IMR-90 (cell line): ENCODE results near the gene DOK3. TPM values are rescaled to one million over a fixed set of nuclear protein-coding genes. Genes with fewer than 3 reads are reported as not detected.

Source experiments
- ATAC-seq: fragments of 200-7000 bp; cut with Tn5 transposase; 2 replicates; pipeline ENCODE4 v1.9.1; 2020; ENCODE audit warnings: low read depth, mild to moderate bottlenecking, moderate library complexity
- BruUV-seq: library from RNA; stranded (reverse); fragments of 400-500 nt; replicated peaks from 2 replicates; lab custom pipeline; 2021; lab: Mats Ljungman, UMichigan
- CTCF ChIA-PET: fragments of 300-600 bp; formaldehyde crosslinking; extraction: SDS; loops from one replicate; lab custom pipeline; 2021; ENCODE audit warnings: antibody characterized with exemption; lab: Yijun Ruan, JAX
- POLR2A ChIA-PET: fragments of 300-600 bp; sonication (Branson Sonifier 250); formaldehyde crosslinking; loops from one replicate; lab custom pipeline; 2022; ENCODE audit warnings: antibody characterized with exemption; ENCODE audit not compliant: unreplicated experiment; lab: Charles Lee
- DNase-seq: peaks from one replicate; pipeline ENCODE4 v3.0.0; 2013
- H2AFZ ChIP-seq: replicated peaks from 2 replicates; pipeline ENCODE3; 2013; ENCODE audit warnings: low read length, mild to moderate bottlenecking; ENCODE audit not compliant: poor library complexity
- H2AK5ac ChIP-seq: 2 replicates; pipeline ENCODE4 v1.6.1; 2013; ENCODE audit warnings: low read depth, low read length, inconsistent platforms
- H2AK9ac ChIP-seq: replicated peaks from 2 replicates; pipeline ENCODE3; 2013; ENCODE audit warnings: mild to moderate bottlenecking, low read depth, low read length, moderate library complexity; ENCODE audit not compliant: poor library complexity
- H2BK120ac ChIP-seq: 2 replicates; pipeline ENCODE4 v1.6.1; 2013; ENCODE audit warnings: low read depth, low read length, inconsistent platforms
- H2BK15ac ChIP-seq: 3 replicates; pipeline ENCODE4 v1.6.1; 2013; ENCODE audit warnings: low read depth, low read length, inconsistent platforms
- H2BK20ac ChIP-seq: 2 replicates; pipeline ENCODE4 v1.6.1; 2013; ENCODE audit warnings: low read depth, mild to moderate bottlenecking, inconsistent platforms, low read length, moderate library complexity
- H2BK5ac ChIP-seq: 2 replicates; pipeline ENCODE4 v1.6.1; 2013; ENCODE audit warnings: mild to moderate bottlenecking, low read depth, low read length, inconsistent platforms; ENCODE audit not compliant: poor library complexity, severe bottlenecking
- H3K14ac ChIP-seq: replicated peaks from 2 replicates; pipeline ENCODE4 v1.6.1; 2013; ENCODE audit warnings: low read depth, low read length, inconsistent platforms
- H3K18ac ChIP-seq: 2 replicates; pipeline ENCODE4 v1.6.1; 2013; ENCODE audit warnings: low read depth, low read length, control low read depth
- H3K23ac ChIP-seq: 2 replicates; pipeline ENCODE4 v1.6.1; 2013; ENCODE audit warnings: low read depth, low read length, inconsistent platforms
- H3K27ac ChIP-seq: 2 replicates; pipeline ENCODE4 v1.5.1; 2013; ENCODE audit warnings: mild to moderate bottlenecking, control low read depth, low read length; ENCODE audit not compliant: insufficient read depth
- H3K27me3 ChIP-seq: 2 replicates; pipeline ENCODE4 v1.6.1; 2013; ENCODE audit warnings: low read length; ENCODE audit not compliant: control insufficient read depth, insufficient read depth
- H3K36me3 ChIP-seq: 2 replicates; pipeline ENCODE4 v1.6.1; 2013; ENCODE audit warnings: low read length, mixed read lengths; ENCODE audit not compliant: control insufficient read depth, insufficient read depth
- H3K4ac ChIP-seq: 2 replicates; pipeline ENCODE4 v1.6.1; 2013; ENCODE audit warnings: low read depth, low read length, inconsistent platforms
- H3K4me1 ChIP-seq: 2 replicates; pipeline ENCODE4 v1.6.1; 2013; ENCODE audit warnings: low read length, mixed read lengths; ENCODE audit not compliant: control insufficient read depth, insufficient read depth
- H3K4me2 ChIP-seq: 2 replicates; pipeline ENCODE4 v1.6.1; 2013; ENCODE audit warnings: low read depth, mild to moderate bottlenecking, control low read depth, low read length, moderate library complexity
- H3K4me3 ChIP-seq: 2 replicates; pipeline ENCODE4 v1.5.1; 2013; ENCODE audit warnings: low read depth, mild to moderate bottlenecking, control low read depth, low read length, moderate library complexity; ENCODE audit not compliant: insufficient read depth
- H3K56ac ChIP-seq: 2 replicates; pipeline ENCODE4 v1.6.1; 2013; ENCODE audit warnings: low read length, inconsistent platforms; ENCODE audit not compliant: insufficient read depth; ENCODE audit errors: extremely low read depth
- H3K79me1 ChIP-seq, 2 experiments: 2 replicates each; pipeline ENCODE4 v1.6.1; 2013; ENCODE audit warnings: low read length in 2 of 2, inconsistent platforms in 1 of 2, low read depth in 1 of 2
- H3K9ac ChIP-seq: 2 replicates; pipeline ENCODE4 v1.6.1; 2013; ENCODE audit warnings: low read depth, low read length, control low read depth
- H3K9me1 ChIP-seq: 2 replicates; pipeline ENCODE4 v1.6.1; 2013; ENCODE audit warnings: low read length, inconsistent platforms; ENCODE audit not compliant: insufficient read depth
- H3K9me3 ChIP-seq: 2 replicates; pipeline ENCODE4 v1.6.1; 2013; ENCODE audit warnings: low read length; ENCODE audit not compliant: control insufficient read depth, insufficient read depth
- H4K20me1 ChIP-seq: 2 replicates; pipeline ENCODE4 v1.6.1; 2013; ENCODE audit warnings: low read length, inconsistent platforms; ENCODE audit not compliant: insufficient read depth
- H4K5ac ChIP-seq: 2 replicates; pipeline ENCODE4 v1.6.1; 2013; ENCODE audit warnings: mild to moderate bottlenecking, low read depth, low read length, control low read depth
- H4K8ac ChIP-seq, 2 experiments: 2 replicates each; pipeline ENCODE4 v1.6.1; 2013; ENCODE audit warnings: low read depth in 2 of 2, low read length in 2 of 2, control low read depth in 1 of 2, inconsistent platforms in 1 of 2
- H4K91ac ChIP-seq: 2 replicates; pipeline ENCODE4 v1.6.1; 2013; ENCODE audit warnings: low read depth, low read length, inconsistent platforms; ENCODE audit not compliant: insufficient read depth
- BHLHE40 ChIP-seq: fragments of 150-350 bp; IDR thresholded peaks from 2 replicates; pipeline ENCODE4 v1.6.1; 2016; ENCODE audit warnings: mild to moderate bottlenecking, low read depth, low read length
- CEBPB ChIP-seq: IDR thresholded peaks from 2 replicates; pipeline ENCODE4 v1.6.1; 2012; ENCODE audit warnings: low read depth, low read length, improper control_type of control experiment
- CHD1 ChIP-seq: IDR thresholded peaks from 2 replicates; pipeline ENCODE4 v1.6.1; 2012; ENCODE audit warnings: low read depth, low read length, improper control_type of control experiment
- FOS ChIP-seq: fragments of 150-350 bp; IDR thresholded peaks from 2 replicates; pipeline ENCODE4 v1.6.1; 2016; ENCODE audit warnings: low read depth, low read length
- MAFK ChIP-seq: IDR thresholded peaks from 2 replicates; pipeline ENCODE4 v1.6.1; 2012; ENCODE audit warnings: low read depth, low read length, improper control_type of control experiment
- MAZ ChIP-seq: IDR thresholded peaks from 2 replicates; pipeline ENCODE4 v1.6.1; 2012; ENCODE audit warnings: low read depth, mild to moderate bottlenecking, low read length, improper control_type of control experiment, moderate library complexity, borderline replicate concordance
- MXI1 ChIP-seq: IDR thresholded peaks from 2 replicates; pipeline ENCODE4 v1.6.1; 2012; ENCODE audit warnings: low read depth, mild to moderate bottlenecking, low read length, moderate library complexity, borderline replicate concordance
- NFE2L2 ChIP-seq: fragments of 150-350 bp; IDR thresholded peaks from 2 replicates; pipeline ENCODE4 v1.6.1; 2016; ENCODE audit warnings: low read depth, mild to moderate bottlenecking, low read length
- POLR2A ChIP-seq: IDR thresholded peaks from 2 replicates; pipeline ENCODE4 v1.6.1; 2012; ENCODE audit warnings: mild to moderate bottlenecking, low read depth, low read length
- RAD21 ChIP-seq: IDR thresholded peaks from 2 replicates; pipeline ENCODE4 v1.6.1; 2012; ENCODE audit warnings: low read length, improper control_type of control experiment
- RCOR1 ChIP-seq: IDR thresholded peaks from 2 replicates; pipeline ENCODE4 v1.6.1; 2012; ENCODE audit warnings: mild to moderate bottlenecking, low read length, improper control_type of control experiment; ENCODE audit not compliant: insufficient replicate concordance
- RFX5 ChIP-seq: IDR thresholded peaks from 2 replicates; pipeline ENCODE4 v1.8.0; 2012; ENCODE audit warnings: low read depth, mild to moderate bottlenecking, low read length, moderate library complexity
- SMC3 ChIP-seq: fragments of 150-350 bp; IDR thresholded peaks from 2 replicates; pipeline ENCODE4 v1.6.1; 2016; ENCODE audit warnings: low read depth, mild to moderate bottlenecking, antibody characterized with exemption, low read length, moderate library complexity
- WGBS, 2 experiments: methylation state at CpG; one replicate each; pipeline versions ENCODE4 v1.1.5 to v1.1.7; 2013; ENCODE audit warnings: missing lambda C conversion rate in 2 of 2; ENCODE audit not compliant: insufficient read length in 1 of 2; ENCODE audit errors: extremely low coverage in 2 of 2; 5-methylcytosine and 5-hydroxymethylcytosine counted together
- dilution Hi-C: fragments of 300-500 bp; cut with HindIII; formaldehyde crosslinking; loops from one replicate; pipeline ENCODE4 v1.14.3; 2018; ENCODE audit warnings: low sequenced_read_pairs; ENCODE audit not compliant: unreplicated experiment
- in situ Hi-C: fragments of 300-500 bp; cut with MboI; formaldehyde crosslinking; loops from 3 replicates; pipeline ENCODE4 v1.14.3; 2019; ENCODE audit warnings: low sequenced_read_pairs, inconsistent platforms, mixed read lengths
- intact Hi-C: fragments of 100-400 bp; cut with micrococcal nuclease; formaldehyde crosslinking; loops from 2 replicates; pipeline ENCODE4 v1.10.0; 2022
- polyA plus RNA-seq, 3 experiments: library from polyadenylated mRNA; depleted of rRNA; stranded (reverse); fragments of >200 nt; gene quantifications; 2 replicates each; pipeline ENCODE4 v1.2.3, GENCODE V29; 2012; ENCODE audit warnings: low replicate concordance in 1 of 3
- total RNA-seq: library from RNA; depleted of rRNA; stranded (reverse); fragments of >200 nt; gene quantifications from 2 replicates; pipeline ENCODE4 v1.2.3, GENCODE V29; 2012
- TF ChIP-seq, protein P1 (sequence below): conservative IDR thresholded peaks from 2 replicates; pipeline ENCODE4 v1.5.1; 2012; ENCODE audit warnings: mild to moderate bottlenecking, low read depth, low read length, improper control_type of control experiment
- TF ChIP-seq, protein P2 (sequence below): fragments of 150-350 bp; IDR thresholded peaks from 2 replicates; pipeline ENCODE4 v1.6.1; 2016; ENCODE audit warnings: low read depth, mild to moderate bottlenecking, low read length, moderate library complexity, borderline replicate concordance
- TF ChIP-seq, protein P3 (sequence below): fragments of 150-350 bp; IDR thresholded peaks from 2 replicates; pipeline ENCODE4 v1.6.1; 2017; ENCODE audit warnings: mild to moderate bottlenecking, antibody characterized with exemption, low read length, low read depth

The DOK3 gene
- total and polyA plus RNA-seq, 2 of the 4 experiments (the other 2 are of a cell fraction) = 0.54 to 3.9 TPM

DNA sequence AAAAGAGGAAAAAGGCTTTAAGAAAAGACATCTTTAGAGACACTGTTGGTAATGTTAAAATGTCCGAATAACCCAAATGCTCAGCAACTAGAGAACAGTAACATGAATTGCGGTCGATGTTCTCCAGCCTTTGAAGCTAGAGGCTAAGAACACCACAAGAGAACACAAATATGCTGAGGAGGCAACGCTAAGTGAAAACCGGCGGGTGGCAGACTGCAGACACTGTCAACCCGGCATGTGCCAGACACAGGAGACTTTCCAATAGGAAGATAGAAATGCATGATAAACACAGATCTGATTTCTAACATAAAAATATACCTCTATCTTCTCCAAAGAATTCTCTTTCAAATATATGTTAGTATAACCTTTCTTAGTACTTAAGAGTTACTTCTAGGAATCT lies 25.5 kb upstream of the DOK3 start:
- WGBS, 2 experiments = 100% methylated on average over 1 of the region's 7 CpGs; no CpG with 5 or more reads in 1 of the 2 experiments
- TF ChIP-seq NFE2L2 (no peak), MAFK (no peak), RAD21 (no peak), POLR2A (no peak), RCOR1 (no peak), MXI1 (no peak), RFX5 (no peak), MAZ (no peak), FOS (no peak), SMC3 (no peak), CHD1 (no peak), CEBPB (no peak), BHLHE40 (no peak)
- TF ChIP-seq, protein P1, sequence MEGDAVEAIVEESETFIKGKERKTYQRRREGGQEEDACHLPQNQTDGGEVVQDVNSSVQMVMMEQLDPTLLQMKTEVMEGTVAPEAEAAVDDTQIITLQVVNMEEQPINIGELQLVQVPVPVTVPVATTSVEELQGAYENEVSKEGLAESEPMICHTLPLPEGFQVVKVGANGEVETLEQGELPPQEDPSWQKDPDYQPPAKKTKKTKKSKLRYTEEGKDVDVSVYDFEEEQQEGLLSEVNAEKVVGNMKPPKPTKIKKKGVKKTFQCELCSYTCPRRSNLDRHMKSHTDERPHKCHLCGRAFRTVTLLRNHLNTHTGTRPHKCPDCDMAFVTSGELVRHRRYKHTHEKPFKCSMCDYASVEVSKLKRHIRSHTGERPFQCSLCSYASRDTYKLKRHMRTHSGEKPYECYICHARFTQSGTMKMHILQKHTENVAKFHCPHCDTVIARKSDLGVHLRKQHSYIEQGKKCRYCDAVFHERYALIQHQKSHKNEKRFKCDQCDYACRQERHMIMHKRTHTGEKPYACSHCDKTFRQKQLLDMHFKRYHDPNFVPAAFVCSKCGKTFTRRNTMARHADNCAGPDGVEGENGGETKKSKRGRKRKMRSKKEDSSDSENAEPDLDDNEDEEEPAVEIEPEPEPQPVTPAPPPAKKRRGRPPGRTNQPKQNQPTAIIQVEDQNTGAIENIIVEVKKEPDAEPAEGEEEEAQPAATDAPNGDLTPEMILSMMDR = no peak
- TF ChIP-seq, protein P2, sequence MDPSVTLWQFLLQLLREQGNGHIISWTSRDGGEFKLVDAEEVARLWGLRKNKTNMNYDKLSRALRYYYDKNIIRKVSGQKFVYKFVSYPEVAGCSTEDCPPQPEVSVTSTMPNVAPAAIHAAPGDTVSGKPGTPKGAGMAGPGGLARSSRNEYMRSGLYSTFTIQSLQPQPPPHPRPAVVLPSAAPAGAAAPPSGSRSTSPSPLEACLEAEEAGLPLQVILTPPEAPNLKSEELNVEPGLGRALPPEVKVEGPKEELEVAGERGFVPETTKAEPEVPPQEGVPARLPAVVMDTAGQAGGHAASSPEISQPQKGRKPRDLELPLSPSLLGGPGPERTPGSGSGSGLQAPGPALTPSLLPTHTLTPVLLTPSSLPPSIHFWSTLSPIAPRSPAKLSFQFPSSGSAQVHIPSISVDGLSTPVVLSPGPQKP = no peak
- TF ChIP-seq, protein P3, sequence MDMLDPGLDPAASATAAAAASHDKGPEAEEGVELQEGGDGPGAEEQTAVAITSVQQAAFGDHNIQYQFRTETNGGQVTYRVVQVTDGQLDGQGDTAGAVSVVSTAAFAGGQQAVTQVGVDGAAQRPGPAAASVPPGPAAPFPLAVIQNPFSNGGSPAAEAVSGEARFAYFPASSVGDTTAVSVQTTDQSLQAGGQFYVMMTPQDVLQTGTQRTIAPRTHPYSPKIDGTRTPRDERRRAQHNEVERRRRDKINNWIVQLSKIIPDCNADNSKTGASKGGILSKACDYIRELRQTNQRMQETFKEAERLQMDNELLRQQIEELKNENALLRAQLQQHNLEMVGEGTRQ = no peak
- intact Hi-C loops = no loop called here
- no peak overlapping the region for H3K4me3 ChIP-seq
- H4K8ac ChIP-seq = no peak overlapping the region
- H4K91ac ChIP-seq = no peak overlapping the region
- CTCF ChIA-PET = interaction anchor here (0.6 kb wide), 1 partner anchor 14 kb away, joined by 3 read pairs; no protein-coding TSS in a partner anchor
- H2AFZ ChIP-seq = no peak overlapping the region
- H3K79me1 ChIP-seq = peaks cover 47 to 76% of the 10 kb centered on the region in 2 experiments
- DNase-seq (no peak), ATAC-seq (no peak)
- peaks cover 26% of the 10 kb centered on the region for H3K9me1 ChIP-seq
- H3K9me3 ChIP-seq = no peaks in the 10 kb centered on the region
- H2AK9ac ChIP-seq = no peak overlapping the region
- H3K9ac ChIP-seq = no peak overlapping the region
- H3K4me1 ChIP-seq = peaks cover 27% of the 10 kb centered on the region
- H2BK20ac ChIP-seq = no peak overlapping the region
- H3K23ac ChIP-seq = no peak overlapping the region
- peaks cover 68% of the 10 kb centered on the region for H3K36me3 ChIP-seq
- no peak overlapping the region for H2BK15ac ChIP-seq
- H4K20me1 ChIP-seq = peaks cover 32% of the 10 kb centered on the region
- H3K27me3 ChIP-seq = no peaks in the 10 kb centered on the region
- no peak overlapping the region for H3K4ac ChIP-seq
- H3K27ac ChIP-seq = no peak overlapping the region
- no peak overlapping the region for H3K56ac ChIP-seq
- H4K5ac ChIP-seq = no peak overlapping the region
- in situ Hi-C loops = no loop called here
- H2BK5ac ChIP-seq = no peak overlapping the region
- H3K14ac ChIP-seq = no peak overlapping the region
- dilution Hi-C loops = no loop called here
- no peak overlapping the region for H2BK120ac ChIP-seq
- H3K18ac ChIP-seq = no peak overlapping the region
- H2AK5ac ChIP-seq = no peak overlapping the region
- POLR2A ChIA-PET = no interaction called here
- BruUV-seq = no TSS peak
- H3K4me2 ChIP-seq = no peak overlapping the region
